HG02973 (cell line): ENCODE results near the gene DOK6.
"Not testable (repeated sequence)": the region's sequence is repeated elsewhere in the genome, so short reads cannot be mapped to it uniquely, and the experiment has no call there.

Source experiments
- ATAC-seq: cut with Tn5 transposase; IDR thresholded peaks from one replicate; pipeline ENCODE4 v1.9.1; 2021; ENCODE audit warnings: moderate library complexity; ENCODE audit not compliant: unreplicated experiment

The DOK6 gene

DNA sequence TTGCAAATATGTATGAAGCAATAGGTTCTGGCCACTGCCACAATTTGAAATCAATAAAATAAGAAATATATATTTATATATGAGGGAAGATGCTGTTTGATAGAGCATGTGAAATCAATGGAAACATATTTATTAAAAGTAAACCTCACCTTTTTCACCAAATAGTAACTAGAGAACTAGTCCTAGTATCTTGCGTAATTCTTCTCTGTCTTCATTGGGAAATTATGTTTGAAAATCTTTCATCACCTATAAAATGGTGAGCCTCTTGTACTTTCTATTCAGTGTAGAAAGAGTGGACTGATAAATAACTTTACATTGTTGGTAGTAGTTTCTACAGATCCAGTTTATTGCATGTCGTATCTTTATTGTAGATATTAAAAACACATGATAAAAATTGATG lies 444.0 kb downstream of the DOK6 start:
- no peak for ATAC-seq

DNA sequence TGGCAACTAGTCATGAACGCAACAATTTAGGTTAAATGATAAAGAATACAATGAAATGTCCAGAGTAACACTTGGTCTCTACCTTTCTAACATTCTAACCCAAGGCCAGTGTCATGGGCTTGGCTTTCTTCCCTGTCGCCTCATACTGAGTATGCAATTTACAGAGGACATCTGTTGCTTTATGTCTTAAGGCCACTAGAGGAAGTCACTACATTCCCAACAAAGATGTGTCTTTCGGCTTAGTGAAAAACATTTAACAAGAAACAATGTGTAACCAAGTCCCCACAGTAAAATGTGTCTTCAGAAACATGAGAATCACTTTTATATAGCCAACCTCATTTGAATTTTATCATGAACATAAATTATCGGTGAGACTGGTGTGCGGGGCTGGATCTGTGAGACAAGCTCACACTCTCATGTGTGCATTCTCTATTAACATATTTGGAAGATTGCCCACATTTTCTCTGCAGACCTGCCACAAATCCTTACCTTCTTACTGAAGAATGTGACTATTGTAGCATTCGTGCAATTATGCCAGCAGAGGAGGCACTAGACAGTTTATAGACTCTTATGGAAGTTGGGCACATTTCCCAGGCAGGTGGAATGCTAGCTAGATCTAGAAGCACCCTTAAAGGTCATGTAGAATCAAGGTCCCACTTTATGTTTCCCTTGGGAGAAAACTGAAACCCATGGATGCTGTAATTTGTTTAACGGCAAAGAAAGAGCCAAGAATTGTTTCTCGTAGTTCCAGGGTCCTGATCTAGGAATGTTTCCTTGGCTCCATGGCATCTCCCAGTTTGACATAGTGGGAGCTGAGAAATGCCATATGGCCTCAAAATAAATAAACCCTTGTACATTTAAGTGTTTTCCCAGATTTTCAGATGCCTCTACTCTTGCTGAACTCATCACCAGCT lies 445.2 kb downstream of the DOK6 start:
- no peak for ATAC-seq

DNA sequence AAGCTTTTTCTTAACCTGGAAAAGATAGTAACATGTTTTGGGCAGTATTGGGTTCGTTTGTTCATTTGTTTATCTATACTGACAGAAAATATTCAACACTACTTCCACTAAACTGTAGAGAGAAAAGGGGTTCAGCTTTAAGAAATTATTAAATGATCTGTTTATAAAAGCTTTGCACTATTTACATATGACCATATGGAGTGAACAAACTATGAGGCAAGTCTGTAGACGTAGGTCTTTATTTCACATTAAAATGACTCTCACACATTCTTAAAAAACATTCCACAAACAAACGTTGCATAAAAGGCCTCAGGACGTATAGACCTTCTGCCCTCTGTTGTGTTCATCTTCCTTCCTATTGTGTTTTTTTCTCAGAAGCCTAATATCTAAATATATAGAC lies 452.4 kb downstream of the DOK6 start:
- no peak for ATAC-seq

DNA sequence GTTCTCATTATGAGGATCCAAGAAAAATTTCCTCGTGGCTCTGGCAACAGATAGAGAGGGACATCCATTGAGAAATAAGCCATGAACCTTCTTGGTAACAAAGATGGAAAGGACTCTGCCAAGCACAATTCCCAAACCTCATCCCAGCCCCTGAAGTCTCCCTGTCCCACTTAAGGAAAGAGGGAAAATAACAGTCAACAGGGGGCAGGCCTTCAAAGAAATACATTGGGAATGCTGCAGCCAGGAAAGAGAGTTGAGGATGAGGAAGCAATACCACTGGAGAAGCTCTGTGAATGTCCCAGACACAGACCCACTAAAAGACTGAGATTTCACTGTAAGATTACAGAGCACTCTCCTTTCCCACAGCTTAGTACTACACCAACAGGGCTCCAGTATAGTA lies 453.8 kb downstream of the DOK6 start:
- no peak for ATAC-seq

DNA sequence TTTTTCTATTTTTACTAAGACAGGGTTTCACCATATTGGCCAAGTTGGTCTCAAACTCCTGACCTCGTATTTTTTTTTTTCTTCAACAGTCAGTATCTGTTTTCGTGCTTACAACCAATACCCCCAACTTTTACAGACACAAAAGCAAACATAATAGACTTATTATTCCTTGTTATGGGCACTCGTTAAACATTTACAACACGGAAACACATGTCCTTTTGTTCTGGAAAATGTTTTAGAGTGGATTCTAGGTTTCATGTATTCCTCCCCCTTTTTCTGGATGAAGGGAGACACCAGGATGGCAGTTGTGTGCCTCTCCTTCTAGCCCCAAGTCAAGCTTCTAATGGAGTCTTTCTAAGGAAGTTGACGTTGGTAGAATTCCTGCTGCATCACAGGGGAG lies 458.2 kb downstream of the DOK6 start:
- ATAC-seq, result no peak

DNA sequence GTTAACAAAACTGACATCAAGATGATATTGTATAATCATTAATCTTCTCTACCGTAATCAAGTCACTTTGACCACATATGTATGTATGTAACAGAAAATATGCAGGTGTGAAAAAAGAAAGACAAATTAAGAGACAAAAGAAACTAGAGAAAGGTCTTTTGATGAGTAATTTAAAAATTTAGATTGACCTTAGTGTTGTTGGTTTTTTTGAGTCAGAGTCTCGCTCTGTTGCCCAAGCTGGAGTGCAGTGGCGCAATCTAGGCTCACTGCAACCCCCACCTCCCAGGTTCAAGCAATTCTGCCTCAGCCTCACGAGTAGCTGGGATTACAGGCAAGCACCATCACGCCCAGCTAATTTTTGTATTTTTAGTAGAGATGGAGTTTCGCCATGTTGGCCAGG lies 464.1 kb downstream of the DOK6 start:
- peak; percentile 76 for ATAC-seq

DNA sequence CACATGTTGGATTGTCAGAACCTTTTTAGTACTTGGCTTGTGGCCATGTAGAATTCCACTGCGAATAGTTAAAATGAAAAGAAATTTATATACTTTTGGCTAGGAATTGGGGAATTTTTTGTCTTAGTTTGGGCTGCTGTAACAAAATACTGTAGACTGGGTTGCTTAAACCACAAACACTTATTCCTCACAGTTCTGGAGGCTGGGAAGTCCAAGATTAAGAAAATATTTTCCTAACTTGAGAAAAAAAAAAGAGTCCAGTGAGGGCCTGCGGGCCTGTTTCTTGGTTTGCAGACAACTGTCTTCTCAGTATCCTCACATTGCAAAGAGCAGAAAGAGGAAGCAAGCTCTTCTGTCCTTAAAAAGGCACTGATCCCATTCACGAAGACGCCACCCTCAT lies 465.1 kb downstream of the DOK6 start:
- ATAC-seq, result no peak

DNA sequence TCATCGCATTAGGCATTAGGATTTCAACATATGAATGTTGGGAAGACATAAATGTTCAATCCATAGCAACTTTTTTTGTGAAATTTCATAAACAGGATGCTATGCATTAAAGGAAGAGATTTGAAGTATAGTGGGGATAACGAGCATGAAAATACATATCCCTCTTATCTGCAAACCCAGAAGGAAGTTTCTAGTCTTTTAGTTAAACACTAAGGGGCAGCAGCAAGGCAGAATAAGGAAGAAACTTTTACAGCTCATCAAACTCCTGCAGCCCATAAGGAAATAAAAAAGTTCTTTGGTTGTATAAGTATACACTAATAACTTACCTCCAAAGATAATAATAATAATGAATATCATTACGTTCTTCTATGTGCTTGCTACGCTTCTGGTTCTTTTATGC lies 465.5 kb downstream of the DOK6 start:
- no peak for ATAC-seq

DNA sequence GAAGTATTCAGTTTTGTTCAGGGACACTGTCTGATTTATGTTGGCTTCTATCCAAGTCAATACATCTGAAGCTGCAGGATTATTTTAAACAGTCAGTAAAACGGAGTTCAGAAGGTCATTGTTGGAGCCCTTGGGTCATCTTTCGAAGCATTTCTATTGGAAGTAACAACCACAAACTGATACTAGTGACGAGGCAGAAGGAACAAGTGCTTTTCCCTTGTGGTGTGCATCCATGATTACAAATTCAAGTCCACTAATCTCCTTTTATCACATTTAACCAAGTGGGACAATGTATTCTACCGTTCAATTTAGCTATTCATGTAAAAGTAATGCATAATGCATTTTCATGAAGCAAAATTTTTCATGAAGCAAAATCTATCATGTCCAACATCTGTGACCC lies 470.0 kb downstream of the DOK6 start:
- no peak for ATAC-seq

DNA sequence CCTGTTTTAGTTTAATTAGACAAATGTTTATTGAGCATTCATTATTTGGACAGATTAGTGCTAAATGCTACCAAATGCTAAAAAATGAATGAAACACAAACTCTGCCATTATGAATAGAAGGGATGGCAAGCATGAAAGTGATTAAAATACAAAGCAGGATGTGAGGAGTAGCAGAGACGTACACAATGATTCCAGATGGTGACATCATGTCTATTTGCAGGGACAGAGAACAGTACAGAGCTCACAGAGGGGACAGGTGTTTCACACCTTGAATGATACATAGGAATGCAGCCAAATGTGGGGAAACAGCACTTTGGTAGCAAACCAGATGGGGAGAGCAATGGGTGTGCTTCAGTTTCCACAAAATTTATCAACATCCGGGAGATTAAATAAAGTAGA lies 470.7 kb downstream of the DOK6 start:
- no peak for ATAC-seq

DNA sequence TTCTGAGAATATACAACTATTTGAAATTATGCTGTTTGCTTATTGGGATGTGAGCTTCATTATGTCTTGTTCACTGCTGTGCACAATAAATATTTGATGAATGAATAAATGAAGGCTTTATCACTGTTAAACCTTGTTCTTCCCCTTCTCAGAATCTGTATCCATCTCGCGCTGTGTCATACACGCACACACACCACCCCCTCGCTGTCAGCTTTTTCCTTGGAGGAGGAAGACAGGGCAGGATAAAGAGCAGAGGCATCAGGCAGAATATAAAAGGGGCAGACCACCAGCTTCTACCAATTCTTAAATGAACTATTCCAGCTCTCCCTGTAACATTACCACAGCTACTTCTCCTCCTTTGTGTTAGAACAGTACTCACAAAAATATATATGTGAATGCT lies 472.0 kb downstream of the DOK6 start:
- no peak for ATAC-seq

DNA sequence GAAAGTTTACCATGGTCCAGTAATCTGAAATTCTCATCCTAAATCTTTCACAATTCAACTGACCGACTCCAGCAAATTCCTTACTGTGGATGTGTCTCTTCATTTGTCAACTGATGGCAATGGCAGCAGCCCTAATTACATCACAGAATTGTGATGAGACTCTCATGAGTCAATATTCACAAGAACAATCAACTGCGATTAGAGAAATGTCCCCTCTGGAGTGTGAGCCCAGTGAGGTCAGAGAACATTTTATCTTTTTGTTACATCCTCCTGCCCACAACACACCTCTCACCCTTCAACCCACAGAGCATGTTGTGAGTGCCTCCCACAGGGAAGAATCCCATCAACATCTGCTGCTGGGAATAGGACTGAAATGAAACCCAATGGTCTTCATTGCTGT lies 473.4 kb downstream of the DOK6 start:
- ATAC-seq, result no peak

DNA sequence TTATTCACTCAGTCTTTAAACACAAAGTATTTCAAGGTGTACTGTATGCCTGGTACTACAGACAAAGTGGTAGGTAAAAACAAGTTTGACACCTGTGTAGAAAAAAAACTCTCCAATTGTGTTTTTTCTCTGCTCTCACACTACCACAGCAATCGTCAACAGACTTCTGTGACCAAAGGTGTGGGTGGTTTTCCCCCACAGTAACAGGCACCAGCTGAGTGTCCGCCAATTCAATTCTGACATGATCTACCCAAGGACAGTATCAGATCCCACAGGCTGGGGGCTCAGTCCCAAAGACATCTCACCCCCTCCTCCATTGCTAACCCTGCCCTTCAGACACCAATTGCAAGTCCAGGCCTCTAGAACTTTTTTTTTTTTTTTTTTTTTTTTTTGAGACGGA lies 475.8 kb downstream of the DOK6 start:
- ATAC-seq, result no peak

DNA sequence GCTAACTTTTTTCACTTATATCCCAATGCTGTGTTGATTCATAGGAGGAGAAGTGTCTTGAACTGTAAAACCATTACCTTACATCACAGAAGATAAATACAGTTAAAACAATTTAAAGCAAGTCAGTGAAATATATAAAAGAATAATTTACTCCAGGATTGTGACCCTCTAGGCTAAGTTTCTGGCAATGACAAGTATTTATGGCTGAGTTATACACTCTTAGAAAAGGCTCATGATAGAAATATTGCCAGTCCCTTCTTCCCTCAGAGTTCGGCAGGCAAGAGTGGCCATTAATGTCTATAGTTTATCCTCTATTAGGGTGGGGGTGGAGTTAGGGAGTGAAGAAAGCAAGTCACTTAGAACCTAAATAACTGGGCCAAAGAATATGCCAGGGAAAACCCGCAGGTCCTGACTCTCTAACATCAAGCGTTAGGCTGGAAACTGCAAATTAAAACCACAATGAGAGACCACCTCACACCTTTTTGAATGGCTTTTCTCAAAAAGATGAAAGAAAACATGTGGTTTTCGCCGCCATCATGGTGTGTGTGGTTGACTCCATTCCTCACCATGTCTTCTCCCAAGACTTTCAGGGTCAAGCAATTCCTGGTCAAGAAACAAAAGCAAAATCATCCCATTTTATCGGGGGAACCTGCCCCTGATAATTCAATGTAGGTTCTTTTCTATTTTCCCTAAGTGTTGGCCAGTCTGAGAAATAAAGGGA lies 477.7 kb downstream of the DOK6 start:
- ATAC-seq, result no peak

DNA sequence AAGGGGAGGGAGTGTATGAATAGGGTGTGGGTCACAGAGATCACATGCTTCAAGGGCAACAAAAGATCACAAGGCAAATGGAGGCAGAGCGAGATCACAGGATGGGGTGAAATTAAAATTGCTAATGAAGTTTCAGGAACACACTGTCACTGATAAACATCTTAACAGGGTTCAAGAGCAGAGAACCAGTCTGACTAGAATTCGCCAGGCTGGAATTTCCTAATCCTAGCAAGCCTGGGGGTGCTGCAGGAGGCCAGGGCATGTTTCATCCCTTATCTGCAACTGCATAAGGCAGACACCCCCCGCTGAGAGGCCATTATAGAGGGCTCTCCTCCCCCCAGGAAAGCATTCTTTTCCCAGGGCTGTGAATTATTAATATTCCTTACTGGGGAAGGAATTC lies 478.4 kb downstream of the DOK6 start:
- not testable (repeated sequence) for ATAC-seq

DNA sequence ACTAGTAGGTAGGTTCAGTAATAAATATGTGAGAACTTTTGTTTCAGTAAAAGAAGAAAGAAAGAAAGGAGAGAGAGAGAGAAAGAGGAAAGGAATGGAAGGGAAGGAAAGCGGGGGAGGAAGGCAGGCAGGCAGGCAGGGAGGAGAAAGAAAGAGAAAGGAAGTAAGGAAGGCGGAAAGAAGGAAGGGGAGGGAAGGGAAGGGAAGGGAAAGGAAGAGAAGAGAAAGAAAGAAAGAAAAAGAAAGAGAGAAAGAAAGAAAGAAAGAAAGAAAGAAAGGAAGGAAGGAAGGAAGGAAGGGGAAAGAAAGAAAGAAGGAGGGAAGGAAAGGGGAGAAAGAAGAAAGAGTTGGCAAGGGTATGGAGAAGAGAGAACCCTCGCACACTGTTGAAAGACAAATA lies 479.4 kb downstream of the DOK6 start:
- ATAC-seq, result no peak

DNA sequence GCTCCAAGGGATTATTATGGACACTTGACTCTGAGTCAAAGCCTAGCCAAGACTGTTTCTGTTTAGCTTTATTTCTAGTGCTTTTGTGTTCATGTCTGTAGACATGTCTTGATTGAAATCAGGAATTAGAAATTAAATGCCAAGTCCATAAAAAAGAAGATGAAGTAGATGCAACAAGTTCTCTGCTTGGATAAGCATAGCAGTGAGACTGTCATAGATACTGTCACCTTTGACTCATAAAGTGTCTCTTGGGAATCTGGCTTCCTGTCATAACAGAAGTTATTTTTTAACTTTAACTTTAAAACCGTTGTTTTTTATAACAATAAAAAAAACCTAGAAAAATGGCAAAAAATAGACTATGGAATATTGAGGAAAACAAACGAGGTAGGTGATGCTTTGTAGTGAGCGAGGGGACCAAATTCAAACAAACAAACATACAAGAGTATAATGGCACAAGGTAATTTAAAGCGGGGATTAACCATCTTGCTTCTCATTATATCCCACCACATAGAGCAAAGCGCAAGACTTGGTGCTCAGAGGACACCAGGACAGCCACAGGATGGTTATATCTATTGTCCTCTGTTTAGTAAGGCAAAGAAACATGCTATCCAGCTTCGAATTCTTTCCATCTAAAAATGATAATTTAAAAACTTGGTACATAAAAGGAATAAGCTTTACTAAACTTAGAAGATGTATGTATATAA lies 482.4 kb downstream of the DOK6 start:
- peak; percentile 33 for ATAC-seq

DNA sequence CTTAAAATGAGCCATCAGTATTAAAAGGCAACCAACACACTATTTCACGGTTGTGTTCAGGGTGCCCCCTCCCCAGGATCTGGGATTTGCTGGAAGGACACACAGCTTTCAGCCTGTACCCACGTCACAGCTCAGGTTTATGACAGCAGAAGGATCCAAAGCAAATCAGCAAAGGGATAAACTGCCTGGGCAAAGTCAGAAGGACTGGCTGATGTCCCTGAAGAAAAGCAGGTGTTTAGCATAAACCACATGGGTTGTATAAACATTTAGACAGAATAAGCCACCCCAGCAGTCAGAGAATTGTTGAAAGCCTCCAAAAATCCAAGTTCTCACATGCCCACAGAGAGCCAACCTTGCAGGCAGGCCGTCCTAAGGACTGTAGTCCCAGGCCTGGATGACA lies 483.1 kb downstream of the DOK6 start:
- no peak for ATAC-seq

DNA sequence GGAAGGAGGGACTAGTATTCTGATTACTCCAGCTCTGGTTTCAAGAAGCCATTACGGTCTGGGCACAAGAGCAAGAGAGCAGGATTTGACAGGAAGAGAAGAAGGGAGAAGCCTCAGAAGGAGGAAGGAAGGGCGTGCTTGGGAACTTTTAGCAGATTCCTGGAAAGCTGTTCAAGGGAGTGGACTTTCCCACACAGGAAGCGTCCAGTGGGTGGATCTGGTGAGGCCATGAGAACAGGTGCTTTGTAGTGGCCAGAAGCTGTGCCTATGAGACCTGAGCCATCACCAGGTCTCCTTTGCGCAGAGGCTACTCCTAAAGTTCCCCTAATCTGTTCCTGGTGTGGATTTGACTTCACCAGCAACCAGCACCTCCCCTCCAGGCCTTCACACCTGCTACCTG lies 484.7 kb downstream of the DOK6 start:
- ATAC-seq, result no peak

DNA sequence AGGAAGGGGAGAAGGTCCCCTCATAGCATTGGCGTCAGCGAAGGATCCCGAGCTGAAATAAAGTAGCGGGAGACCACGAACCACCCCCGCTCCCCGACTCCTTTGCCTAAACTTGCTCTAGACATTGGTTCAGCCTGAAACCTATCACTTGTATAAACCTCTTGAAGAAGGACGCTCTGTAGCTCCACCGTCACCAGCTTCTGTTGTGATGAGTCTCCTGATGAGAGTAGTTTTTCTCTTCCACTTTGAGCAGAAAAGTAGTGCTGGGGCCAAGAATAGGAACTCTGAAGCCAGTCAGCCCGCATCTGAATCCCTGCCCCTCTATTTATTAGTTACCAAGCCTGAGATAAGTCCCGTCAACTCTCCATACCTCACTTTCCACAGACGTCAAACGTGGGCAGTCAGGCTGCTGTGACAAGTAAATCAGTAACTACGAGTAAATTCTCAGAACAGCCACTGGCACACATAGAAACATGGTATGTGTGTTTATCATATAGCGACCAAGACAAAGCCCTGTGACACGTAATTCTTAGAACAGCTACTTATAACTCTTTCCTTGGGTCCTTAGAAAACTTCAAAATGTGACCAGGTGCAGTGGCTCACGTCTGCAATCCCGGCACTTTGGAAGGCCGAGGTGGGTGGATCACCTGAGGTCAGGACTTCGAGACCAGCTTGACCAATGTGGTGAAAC lies 485.3 kb downstream of the DOK6 start:
- ATAC-seq, result peak; percentile 79

DNA sequence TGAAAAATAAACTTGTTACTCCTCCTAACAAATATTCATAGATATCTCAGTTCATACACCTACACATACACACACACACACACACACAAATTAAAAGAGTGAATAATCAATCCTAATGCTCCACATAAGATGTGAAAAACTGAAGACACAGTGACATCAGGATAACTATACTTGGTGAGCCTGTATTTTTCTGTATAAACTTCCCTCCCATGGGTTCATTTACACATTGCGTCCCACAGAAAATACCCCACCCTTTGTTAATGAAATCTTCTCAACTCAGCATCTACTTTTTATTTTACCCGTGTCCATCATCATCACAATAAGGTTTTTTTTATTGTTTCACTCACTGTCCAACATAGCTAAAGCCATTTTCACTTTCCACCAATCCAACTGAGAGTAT lies 486.6 kb downstream of the DOK6 start:
- no peak for ATAC-seq
